ENCODE measurements around the gene SLC22A3. TPM values are rescaled to one million over a fixed set of nuclear protein-coding genes. Genes with fewer than 3 reads are reported as not detected.

Gene SLC22A3
- total RNA-seq, 1 donor from 2014 or later, result 0.13 TPM

Other genes starting within 250 kb of the SLC22A3 start
- gene SLC22A1, start 226.6 kb upstream of the SLC22A3 start, total RNA-seq, result 0.07 TPM in 1 of 2 replicates, not detected in the other
- gene SLC22A2, start 89.6 kb upstream of the SLC22A3 start, total RNA-seq, result not detected in 2 replicates

Measured in pulmonary artery endothelial cell (primary cell).